Suprapubic skin (tissue), 4 donors: ENCODE data around the gene RBMS3.

Experiments
- POLR2A ChIP-seq, 2 donors: fragments of 450-650 bp; IDR thresholded peaks; one replicate each; pipeline ENCODE4 v1.6.1; 2017; ENCODE audit warnings: antibody characterized with exemption in 2 of 2, mild to moderate bottlenecking in 2 of 2, moderate library complexity in 2 of 2
- POLR2AphosphoS5 ChIP-seq, 3 donors: sonication (generic); formaldehyde crosslinking; IDR thresholded peaks; one replicate each; pipeline ENCODE4 v1.6.1; 2017; ENCODE audit warnings: antibody characterized with exemption in 3 of 3
- TF ChIP-seq, protein P1 (sequence below), 2 donors: fragments of 200-600 bp in 1 of 2; fragments of 450-650 bp in 1 of 2; sonication (generic) in 1 of 2; IDR thresholded peaks; one replicate each; pipeline ENCODE4 v1.5.1; 2016 to 2019; ENCODE audit warnings: antibody characterized with exemption in 2 of 2, mild to moderate bottlenecking in 1 of 2, moderate library complexity in 1 of 2

DNA sequence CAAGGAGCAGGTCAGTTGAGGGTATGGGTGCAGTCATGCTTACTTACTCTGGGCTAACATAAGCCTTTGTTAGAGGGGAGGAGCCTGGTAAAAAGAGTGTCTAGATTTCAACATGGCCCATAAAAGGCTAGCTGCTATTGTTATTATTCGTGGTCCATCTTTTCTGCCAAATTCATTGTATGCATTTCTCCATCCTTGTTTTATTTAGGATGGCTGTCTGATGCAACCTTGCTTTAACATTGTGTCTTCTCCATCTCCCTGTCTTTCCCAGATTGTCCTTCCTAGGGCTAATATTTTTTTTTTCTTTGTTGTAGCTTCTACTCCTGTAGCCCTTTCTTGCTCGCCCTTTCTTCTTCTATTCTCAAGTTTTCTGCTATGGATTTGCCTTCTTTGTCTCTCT, 12.6 kb downstream of the RBMS3 start:
- TF ChIP-seq, protein P1, sequence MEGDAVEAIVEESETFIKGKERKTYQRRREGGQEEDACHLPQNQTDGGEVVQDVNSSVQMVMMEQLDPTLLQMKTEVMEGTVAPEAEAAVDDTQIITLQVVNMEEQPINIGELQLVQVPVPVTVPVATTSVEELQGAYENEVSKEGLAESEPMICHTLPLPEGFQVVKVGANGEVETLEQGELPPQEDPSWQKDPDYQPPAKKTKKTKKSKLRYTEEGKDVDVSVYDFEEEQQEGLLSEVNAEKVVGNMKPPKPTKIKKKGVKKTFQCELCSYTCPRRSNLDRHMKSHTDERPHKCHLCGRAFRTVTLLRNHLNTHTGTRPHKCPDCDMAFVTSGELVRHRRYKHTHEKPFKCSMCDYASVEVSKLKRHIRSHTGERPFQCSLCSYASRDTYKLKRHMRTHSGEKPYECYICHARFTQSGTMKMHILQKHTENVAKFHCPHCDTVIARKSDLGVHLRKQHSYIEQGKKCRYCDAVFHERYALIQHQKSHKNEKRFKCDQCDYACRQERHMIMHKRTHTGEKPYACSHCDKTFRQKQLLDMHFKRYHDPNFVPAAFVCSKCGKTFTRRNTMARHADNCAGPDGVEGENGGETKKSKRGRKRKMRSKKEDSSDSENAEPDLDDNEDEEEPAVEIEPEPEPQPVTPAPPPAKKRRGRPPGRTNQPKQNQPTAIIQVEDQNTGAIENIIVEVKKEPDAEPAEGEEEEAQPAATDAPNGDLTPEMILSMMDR (IDR thresholded peaks at IDR 0.05) = no peak
- TF ChIP-seq POLR2AphosphoS5 (IDR thresholded peaks at IDR 0.05) (no peak), POLR2A (IDR thresholded peaks at IDR 0.05) (no peak)
